ENCODE data around the gene JAM3. TPM values are rescaled to one million over a fixed set of nuclear protein-coding genes. Genes with fewer than 3 reads are reported as not detected.

The JAM3 gene
- total RNA-seq, 1 donor from 2014 or later: 113 TPM

DNA sequence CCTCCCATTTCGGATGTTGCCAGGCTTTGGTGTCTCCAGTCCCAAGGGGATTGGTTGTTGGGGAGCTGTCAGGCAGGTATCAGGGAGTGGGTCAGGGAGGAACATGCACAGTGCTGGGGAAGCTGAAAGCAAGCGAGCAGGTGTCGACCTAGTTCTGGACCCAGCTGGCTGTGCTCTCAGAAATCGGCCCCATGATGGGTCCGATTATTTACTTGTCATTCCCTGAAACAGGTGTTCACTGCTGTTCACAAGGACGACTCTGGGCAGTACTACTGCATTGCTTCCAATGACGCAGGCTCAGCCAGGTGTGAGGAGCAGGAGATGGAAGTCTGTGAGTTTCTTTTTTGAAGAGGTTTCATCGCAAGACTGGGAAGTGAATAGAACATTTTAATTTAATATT lies 76.8 kb downstream of the JAM3 start:
- no peak for DNase-seq

DNA sequence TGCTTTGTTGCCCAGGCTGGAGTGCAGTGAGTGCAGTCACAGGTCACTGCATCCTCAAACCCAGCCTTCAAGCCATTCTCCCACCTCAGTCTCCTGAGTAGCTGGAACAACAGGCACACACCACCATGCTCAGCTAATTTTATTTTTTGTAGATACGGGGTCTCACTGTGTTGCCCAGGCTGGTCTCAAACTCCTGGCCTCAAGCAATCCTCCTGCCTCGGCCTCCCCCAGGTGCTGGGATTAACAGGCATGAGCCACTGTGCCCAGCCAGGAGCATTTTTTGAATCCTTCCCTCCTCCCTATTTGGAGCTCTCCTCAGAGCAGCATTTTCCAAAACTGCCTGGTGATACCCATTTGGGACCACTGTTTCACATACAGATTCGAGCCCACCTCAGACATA lies 77.7 kb downstream of the JAM3 start:
- DNase-seq: no peak

GRCh38 chr11:134149371-134149770 lies 80.5 kb downstream of the JAM3 start:
- DNase-seq: no peak

GRCh38 chr11:134150195-134150903 lies 81.5 kb downstream of the JAM3 start:
- DNase-seq: no peak

DNA sequence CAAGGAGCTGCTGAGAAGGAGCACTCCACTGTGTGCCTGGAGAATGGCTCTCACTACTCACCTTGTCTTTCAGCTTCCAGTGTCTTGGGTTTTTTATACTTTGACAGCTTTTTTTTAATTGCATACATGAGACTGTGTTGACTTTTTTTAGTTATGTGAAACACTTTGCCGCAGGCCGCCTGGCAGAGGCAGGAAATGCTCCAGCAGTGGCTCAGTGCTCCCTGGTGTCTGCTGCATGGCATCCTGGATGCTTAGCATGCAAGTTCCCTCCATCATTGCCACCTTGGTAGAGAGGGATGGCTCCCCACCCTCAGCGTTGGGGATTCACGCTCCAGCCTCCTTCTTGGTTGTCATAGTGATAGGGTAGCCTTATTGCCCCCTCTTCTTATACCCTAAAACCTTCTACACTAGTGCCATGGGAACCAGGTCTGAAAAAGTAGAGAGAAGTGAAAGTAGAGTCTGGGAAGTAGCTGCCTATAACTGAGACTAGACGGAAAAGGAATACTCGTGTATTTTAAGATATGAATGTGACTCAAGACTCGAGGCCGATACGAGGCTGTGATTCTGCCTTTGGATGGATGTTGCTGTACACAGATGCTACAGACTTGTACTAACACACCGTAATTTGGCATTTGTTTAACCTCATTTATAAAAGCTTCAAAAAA lies 82.3 kb downstream of the JAM3 start:
- DNase-seq: no peak

GRCh38 chr11:134152696-134153095 lies 83.8 kb downstream of the JAM3 start:
- DNase-seq: no peak

DNA sequence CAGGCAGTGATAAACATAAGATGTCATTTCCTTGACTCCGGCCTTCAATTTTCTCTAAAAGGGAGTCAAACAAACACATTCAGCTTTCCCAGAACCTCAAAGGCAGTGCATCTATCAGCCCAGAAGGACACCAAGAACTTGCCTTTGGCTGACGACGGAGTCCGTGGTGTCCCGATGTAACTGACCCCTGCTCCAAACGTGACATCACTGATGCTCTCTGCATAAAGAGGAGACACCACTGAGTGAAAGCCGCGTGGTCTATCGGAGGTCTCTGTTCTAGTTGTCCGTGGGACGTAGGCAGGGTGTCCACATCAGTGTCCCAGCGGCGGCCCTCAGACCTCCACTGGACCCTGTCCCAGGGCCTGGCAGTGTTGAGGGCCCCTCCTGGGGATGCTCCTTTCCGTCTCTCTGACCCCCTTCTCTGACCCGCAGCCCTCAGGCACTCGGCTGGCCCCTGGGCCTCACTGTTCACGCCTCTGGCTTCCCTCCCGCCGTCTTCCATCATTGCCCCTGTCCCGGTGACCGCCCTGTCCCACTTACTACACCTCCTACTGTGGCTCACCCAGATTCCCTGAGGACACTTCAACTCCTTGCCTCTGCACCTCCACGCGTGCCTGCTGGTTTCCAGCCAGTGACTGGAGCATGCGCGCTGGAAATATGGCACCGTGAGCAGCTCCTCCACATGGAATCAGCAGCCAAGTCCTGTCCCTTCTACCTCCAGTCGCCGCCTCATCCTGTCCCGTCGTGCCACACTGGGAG lies 84.5 kb downstream of the JAM3 start:
- no peak for DNase-seq

DNA sequence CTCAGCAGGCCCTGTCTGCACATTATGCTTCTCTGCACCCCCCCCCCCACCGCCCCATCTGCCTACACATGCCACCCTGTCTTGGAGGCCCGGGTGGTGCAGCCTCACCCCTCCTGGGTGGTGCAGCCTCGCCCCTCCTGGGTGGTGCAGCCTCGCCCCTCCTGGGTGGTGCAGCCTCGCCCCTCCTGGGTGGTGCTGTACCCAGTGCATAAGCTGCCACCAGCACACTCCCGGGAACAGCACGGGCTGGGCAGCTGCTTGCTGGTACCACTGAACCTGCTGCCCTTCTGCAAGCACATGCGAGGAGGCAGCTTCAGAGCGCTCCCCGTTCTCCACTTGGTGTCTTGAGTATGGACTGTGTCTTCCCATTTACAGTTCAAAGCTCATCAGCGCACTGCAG lies 85.6 kb downstream of the JAM3 start:
- no peak for DNase-seq

- DNase-seq: no peak
Measured at GRCh38 chr11:134155456-134155855, 86.6 kb downstream of the JAM3 start.

DNA sequence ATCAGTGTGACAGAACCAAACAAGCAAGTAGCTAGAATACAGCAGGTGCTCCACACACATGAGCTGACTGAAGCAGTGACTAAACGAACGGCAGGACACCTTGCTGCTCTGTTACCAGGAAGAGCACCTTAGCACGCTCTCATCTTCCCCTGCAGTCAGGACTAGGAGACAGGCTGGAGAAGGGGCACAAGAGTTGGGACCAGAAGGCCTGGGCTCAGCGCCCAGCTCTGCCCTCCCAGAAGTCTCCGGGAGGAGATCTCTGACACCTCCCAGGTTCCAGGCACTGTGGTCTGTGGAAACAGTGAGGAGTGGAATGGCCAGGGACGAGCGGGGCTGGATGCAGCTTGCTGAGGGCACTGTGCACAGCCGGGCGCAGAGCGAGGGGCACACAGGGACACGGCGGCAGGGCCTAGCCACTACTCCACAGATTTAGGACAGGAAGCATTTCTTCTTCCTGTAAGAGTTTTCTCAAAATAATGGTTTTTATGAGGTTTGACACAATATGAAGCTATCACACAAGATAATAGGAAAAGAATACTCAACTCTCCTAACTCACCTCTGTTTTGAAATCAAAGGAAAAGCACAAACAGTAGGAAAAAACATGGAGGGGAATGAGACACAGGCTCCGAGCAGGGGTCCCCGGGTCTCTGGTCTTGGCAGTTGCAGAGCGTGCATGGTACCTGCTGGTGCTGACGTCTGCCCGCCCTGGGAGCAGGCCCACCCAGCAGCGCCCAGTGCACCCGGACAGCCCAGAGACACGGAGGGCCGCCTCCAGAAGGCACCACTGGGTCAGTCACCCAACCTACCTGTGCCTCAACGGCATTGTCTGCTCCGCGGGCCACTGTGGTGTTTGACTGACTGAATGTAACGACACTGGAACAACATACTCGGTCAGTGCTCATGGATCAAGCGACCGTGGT lies 87.3 kb downstream of the JAM3 start:
- no peak for DNase-seq

DNA sequence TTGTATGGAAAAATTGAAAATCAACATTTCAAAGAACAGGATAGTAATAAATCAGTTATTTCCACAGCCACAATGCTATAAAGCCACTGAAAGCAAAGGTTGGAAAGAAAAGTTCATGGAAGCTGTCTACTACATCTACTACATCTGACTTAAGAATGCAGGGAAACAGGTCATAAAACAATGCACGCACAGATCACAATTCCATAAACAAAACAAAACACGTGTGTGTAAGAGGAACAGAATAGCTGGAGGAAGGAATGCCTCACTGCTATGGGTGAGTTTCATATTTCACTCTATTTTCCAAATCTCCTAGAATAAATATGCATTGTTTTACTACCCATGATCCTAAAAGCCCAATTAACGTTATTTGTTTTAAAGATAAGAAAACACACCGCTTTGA lies 88.6 kb downstream of the JAM3 start:
- DNase-seq: no peak

DNA sequence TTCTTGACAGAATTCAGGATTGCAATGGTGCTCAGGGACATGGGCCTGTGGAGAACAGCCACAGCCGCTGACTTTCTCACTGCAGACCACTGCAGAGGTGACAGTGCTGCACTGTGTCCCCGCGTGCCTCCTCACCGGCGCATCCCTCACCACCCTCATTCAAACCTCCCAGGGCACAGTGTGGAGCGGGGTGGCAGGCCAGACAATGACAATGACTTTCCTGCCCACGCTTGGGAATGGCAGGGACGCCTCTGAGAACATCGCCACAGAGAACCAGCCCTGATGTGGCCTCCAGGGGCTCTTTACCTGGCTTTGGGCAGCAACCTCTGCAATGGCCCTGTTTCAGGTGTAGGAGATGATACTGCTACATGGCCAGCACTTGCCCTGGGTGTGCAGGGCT lies 89.2 kb downstream of the JAM3 start:
- DNase-seq: no peak

DNA sequence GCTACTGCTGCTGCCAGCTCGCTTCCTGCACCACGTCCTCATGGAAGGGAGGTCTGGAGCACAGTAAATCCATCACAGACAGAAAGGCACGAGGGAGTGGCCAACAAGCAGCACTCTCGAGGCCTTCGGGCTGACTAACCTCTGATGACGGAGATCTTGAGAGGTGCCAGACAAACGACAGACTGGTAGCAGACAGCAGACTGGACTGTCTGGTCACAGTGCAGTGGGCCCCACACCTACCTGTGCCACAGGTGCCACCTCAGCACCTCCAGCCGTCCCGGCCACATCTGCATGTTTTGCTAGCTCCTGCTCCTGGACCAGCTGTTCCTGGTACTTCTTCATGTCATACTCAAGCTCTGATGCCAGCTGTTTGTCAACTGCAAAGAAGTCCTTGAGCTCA lies 90.8 kb downstream of the JAM3 start:
- DNase-seq: no peak

GRCh38 chr11:134164490-134165370 lies 95.9 kb downstream of the JAM3 start:
- DNase-seq: no peak

- no peak for DNase-seq
Measured at GRCh38 chr11:134170177-134170918, 101.5 kb downstream of the JAM3 start.

- no peak for DNase-seq
Measured at GRCh38 chr11:134170919-134171281, 102.0 kb downstream of the JAM3 start.

DNA sequence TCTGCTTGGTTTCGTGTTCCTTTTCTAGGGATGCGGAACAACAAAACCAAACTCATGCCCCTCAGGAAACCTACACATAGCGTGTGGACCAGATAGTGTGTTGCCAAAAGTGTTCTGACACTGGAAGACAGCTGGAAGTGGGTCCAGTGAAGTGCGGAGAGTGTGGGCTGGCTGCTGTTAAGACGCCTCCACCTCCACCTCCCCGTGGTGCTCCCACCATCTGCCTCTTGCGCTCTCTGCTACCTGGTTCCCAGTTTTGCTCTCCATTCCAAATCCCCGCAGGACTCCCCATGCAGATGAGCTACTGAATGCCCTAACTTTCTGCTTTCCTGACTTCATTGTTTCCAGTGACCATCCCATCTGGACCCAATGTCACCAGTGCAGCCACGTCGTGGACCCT lies 103.1 kb downstream of the JAM3 start:
- no peak for DNase-seq

DNA sequence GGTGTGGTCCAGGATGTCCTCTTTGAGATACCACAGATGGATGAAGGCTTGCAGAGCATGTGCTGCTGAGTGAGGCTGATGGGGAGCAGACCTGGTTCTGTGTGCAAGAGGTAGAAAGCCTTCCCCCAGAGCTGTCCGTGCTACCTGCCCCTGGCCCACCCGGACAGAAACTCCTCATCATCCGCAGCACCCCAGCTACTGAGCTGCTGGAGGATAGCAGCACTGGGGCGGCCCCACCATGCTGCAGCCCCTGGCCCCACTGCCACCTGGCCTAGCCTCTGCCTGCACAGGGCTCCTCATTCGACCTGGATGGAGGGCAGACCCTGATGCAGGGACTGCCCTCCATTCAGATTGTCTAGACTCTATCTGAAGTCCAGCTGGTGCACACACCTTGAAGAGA lies 104.4 kb downstream of the JAM3 start:
- no peak for DNase-seq

- no peak for DNase-seq
Measured at GRCh38 chr11:134176284-134176683, 107.4 kb downstream of the JAM3 start.

DNA sequence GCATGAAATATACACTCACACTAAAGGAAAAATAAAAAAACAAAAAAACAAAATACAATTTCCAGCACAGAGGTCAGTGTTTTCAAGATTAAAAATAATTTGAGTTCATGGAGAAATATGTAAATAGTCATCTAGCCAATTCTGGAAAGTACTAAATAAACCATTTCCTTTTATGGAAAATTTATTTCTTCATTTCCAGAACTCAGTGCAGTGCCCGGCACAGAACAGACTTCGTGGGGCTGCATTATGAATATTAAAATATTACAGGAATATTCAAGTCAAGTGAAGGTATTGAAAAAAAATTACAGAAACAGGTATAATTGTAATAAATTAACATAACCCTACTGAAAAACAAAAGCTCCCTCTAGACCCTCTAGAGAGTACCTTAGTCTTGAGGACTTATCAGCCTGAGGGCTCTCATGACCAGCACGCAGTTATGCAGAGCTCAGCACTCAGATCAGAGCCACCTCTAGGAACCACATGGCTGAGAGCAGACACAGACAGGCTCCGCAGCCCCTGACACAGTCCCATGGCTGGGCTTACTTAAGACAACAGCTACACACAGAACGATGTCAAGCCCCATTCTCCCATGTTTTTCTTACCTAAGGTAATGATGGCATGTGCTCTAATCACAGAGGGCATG lies 109.3 kb downstream of the JAM3 start:
- no peak for DNase-seq

Measured in tongue (tissue), 2 donors.